Activated naive CD8-positive, alpha-beta T cell treated with anti-CD3 and anti-CD28 coated beads for 36 hours (primary cell): Measurements from ENCODE around the gene DOCK6. TPM values are rescaled to one million over a fixed set of nuclear protein-coding genes. Genes with fewer than 3 reads are reported as not detected.
A peak's percentile ranks its signal among the peaks of the same experiment; 100 is the strongest.

Experiments used
- DNase-seq: peaks from one replicate; pipeline ENCODE4 v3.0.0; 2021
- H3K27ac Mint-ChIP-seq: one replicate; pipeline ENCODE4 v1.8.0; 2022; ENCODE audit warnings: mild to moderate bottlenecking, moderate library complexity, mixed read lengths
- H3K27me3 Mint-ChIP-seq: one replicate; pipeline ENCODE4 v1.8.0; 2022; ENCODE audit warnings: mild to moderate bottlenecking, mixed read lengths
- H3K36me3 Mint-ChIP-seq: one replicate; pipeline ENCODE4 v1.8.0; 2021; ENCODE audit warnings: mild to moderate bottlenecking, mixed read lengths
- H3K4me1 Mint-ChIP-seq: one replicate; pipeline ENCODE4 v1.8.0; 2021; ENCODE audit warnings: mixed read lengths
- H3K4me3 Mint-ChIP-seq: one replicate; pipeline ENCODE4 v1.8.0; 2022; ENCODE audit warnings: mild to moderate bottlenecking, moderate library complexity, mixed read lengths
- H3K9me3 Mint-ChIP-seq: one replicate; pipeline ENCODE4 v1.8.0; 2022; ENCODE audit warnings: mixed read lengths
- total RNA-seq, 2 experiments: library from RNA; stranded (reverse); gene quantifications; one replicate each; pipeline ENCODE4 v1.2.3, GENCODE V29; 2021

DOCK6 gene
- total RNA-seq, 2 experiments from 2014 or later = 3.3 to 4.8 TPM

GRCh38 chr19:11155373-11156120, 106.8 kb downstream of the DOCK6 start, which contains the start of gene SPC24:
Gene SPC24, minus strand, starts transcription at chr19:11155782. Its CDS starts 6 bp downstream, at chr19:11155776.
- Mint-ChIP-seq H3K4me1 (peaks cover 12% of the 10 kb centered on the region), H3K27ac (peak within 1 kb of the TSS; percentile 87), H3K9me3 (no peaks in the 10 kb centered on the region), H3K27me3 (no peaks in the 10 kb centered on the region), H3K4me3 (peak within 1 kb of the TSS; percentile 83), H3K36me3 (peaks cover 24% of the 10 kb centered on the region)
- peak; percentile 95 for DNase-seq

DNA sequence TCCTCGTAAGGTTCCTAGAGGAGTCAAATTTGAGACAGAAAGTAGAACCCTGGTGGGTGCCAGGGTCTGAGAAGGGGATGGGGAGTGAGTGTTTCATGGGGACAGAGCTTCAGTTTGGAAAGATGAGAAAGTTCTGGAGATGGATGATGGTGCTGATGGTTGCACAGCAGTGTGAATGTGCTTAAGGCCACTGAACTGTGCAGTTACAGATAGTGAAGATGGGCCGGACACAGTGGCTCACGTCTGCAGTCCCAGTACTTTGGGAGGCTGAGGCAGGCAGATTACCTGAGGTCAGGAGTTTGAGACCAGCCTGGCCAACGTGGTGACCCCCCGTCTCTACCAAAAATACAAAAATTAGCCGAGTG, 107.7 kb downstream of the DOCK6 start:
- H3K4me3 Mint-ChIP-seq = peak overlapping the region; percentile 83
- H3K9me3 Mint-ChIP-seq = no peaks in the 10 kb centered on the region
- H3K27ac Mint-ChIP-seq = peak overlapping the region; percentile 34
- no peak for DNase-seq
- peaks cover 12% of the 10 kb centered on the region for H3K4me1 Mint-ChIP-seq
- H3K27me3 Mint-ChIP-seq = no peaks in the 10 kb centered on the region
- H3K36me3 Mint-ChIP-seq = peaks cover 24% of the 10 kb centered on the region

- H3K27me3 Mint-ChIP-seq = no peaks in the 10 kb centered on the region
- no peak for DNase-seq
- no peak overlapping the region for H3K4me3 Mint-ChIP-seq
- peaks cover 33% of the 10 kb centered on the region for H3K36me3 Mint-ChIP-seq
- H3K4me1 Mint-ChIP-seq = peaks cover 12% of the 10 kb centered on the region
- no peak overlapping the region for H3K27ac Mint-ChIP-seq
- H3K9me3 Mint-ChIP-seq = no peaks in the 10 kb centered on the region
Observed at GRCh38 chr19:11152318-11153062, 109.8 kb downstream of the DOCK6 start.

DNA sequence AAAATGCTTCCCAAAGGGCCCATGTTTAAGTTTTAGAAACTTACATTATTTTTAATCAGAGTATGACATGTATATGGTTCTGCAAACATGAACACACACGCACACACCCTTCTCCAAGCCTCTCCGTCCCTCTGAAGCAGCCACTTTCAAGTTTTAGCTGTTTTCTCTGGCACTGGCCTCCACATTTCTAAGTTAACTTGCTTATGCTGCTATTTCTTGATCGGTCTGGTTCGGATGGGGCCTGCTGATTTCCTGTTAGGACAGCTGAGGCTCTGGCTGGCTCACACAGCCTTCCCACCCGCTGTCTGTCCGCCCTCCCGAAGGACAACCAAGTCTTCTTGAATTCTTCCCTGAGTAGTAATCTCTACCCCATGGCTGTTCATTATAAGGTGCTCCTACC, 111.1 kb downstream of the DOCK6 start:
- Mint-ChIP-seq H3K36me3 (peaks cover 43% of the 10 kb centered on the region), H3K9me3 (no peaks in the 10 kb centered on the region), H3K27me3 (no peaks in the 10 kb centered on the region), H3K27ac (no peak overlapping the region), H3K4me3 (no peak overlapping the region), H3K4me1 (peaks cover 10% of the 10 kb centered on the region)
- no peak for DNase-seq

Other genes starting within 250 kb of the DOCK6 start
- gene LDLR, start 173.1 kb downstream of the DOCK6 start, total RNA-seq = 10 to 100 TPM; 67.3 to 68.8 TPM
- 10 to 100 TPM; 54.4 TPM for gene SPC24, start 106.7 kb downstream of the DOCK6 start, total RNA-seq
- gene KANK2, start 65.0 kb downstream of the DOCK6 start, total RNA-seq = 1 to 10 TPM in 1 of 2 experiments, under 1 TPM in 1; 0.98 to 1.8 TPM
- gene ANGPTL8, start 22.9 kb downstream of the DOCK6 start, total RNA-seq = not detected
- not detected for gene TSPAN16, start 33.6 kb upstream of the DOCK6 start, total RNA-seq
- 1 to 10 TPM; 3.2 to 4.2 TPM for gene RAB3D, start 77.1 kb upstream of the DOCK6 start, total RNA-seq
- 10 to 100 TPM; 20.1 to 22.5 TPM for gene TMEM205, start 83.7 kb upstream of the DOCK6 start, total RNA-seq
- 1 to 10 TPM; 6.9 to 8.3 TPM for gene CCDC159, start 84.0 kb upstream of the DOCK6 start, total RNA-seq
- 1 to 10 TPM in 1 of 2 experiments, under 1 TPM in 1; 0.70 to 1.2 TPM for gene PLPPR2, start 92.9 kb upstream of the DOCK6 start, total RNA-seq
- 1 to 10 TPM; 2.1 to 2.2 TPM for gene SWSAP1, start 112.1 kb upstream of the DOCK6 start, total RNA-seq
- gene EPOR, start 121.8 kb upstream of the DOCK6 start, total RNA-seq = 1 to 10 TPM; 3.6 to 4.5 TPM
- gene RGL3, start 156.8 kb upstream of the DOCK6 start, total RNA-seq = not detected
- gene ODAD3, start 172.6 kb upstream of the DOCK6 start, total RNA-seq = under 1 TPM; 0.27 to 0.32 TPM
- 100 to 1,000 TPM; 212 to 222 TPM for gene PRKCSH, start 173.1 kb upstream of the DOCK6 start, total RNA-seq
- gene ELAVL3, start 218.5 kb upstream of the DOCK6 start, total RNA-seq = not detected
- gene ZNF653, start 243.3 kb upstream of the DOCK6 start, total RNA-seq = 10 to 100 TPM; 12.9 to 13.1 TPM